GM23248 (cell line): ENCODE measurements around the gene TBRG4.

Source experiments
- EZH2 ChIP-seq: fragments of 200-600 bp; sonication (generic); IDR thresholded peaks from 2 replicates; pipeline ENCODE4 v1.6.1; 2018; ENCODE audit warnings: antibody characterized with exemption, mild to moderate bottlenecking; ENCODE audit not compliant: insufficient read depth, poor library complexity, severe bottlenecking
- EZH2phosphoT487 ChIP-seq: fragments of 200-600 bp; sonication (generic); IDR thresholded peaks from 2 replicates; pipeline ENCODE4 v1.6.1; 2018; ENCODE audit warnings: antibody characterized with exemption, moderate library complexity, mild to moderate bottlenecking, low read depth; ENCODE audit not compliant: insufficient read depth

DNA sequence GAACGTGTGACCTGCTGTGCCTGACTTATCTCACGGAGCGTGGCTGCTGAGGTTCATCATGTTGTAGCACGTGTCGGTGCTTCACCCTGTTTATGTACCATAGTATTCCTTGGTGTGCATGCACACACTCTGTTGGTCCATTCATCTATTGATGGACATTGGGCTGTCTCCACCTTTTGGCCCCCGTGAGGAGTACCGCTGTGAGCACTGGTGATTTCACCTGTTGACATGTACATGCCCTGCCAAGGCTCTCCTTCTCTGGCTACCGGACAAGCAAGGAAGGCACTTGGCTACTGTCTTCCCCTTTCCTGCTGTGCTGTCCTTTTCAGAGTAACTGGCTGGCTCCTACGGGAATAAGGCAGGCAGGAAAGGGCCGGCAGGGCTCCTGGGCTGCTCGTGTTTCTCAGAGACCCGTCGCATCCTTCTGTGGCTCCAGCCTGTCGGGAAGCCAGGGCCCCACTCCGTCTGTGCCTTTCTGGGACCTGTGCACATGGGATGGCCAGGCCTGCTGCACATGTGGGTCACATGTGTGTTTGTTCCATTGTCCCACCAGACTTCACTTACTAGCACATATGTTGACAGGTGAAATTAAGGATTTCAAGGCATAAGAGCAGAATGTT is 17.8 kb upstream of the TBRG4 start:
- TF ChIP-seq EZH2: no peak
- TF ChIP-seq EZH2phosphoT487: no peak
